ENCODE results near the gene LRRN2. TPM values are rescaled to one million over a fixed set of nuclear protein-coding genes. Genes with fewer than 3 reads are reported as not detected.
A peak's percentile ranks its signal among the peaks of the same experiment; 100 is the strongest.

The LRRN2 gene
- total and polyA plus RNA-seq, 9 donors = 0.23 to 9.7 (median 3.7) TPM

- no peak for TF ChIP-seq POLR2A (IDR thresholded peaks at IDR 0.05)
- TF ChIP-seq EP300 (IDR thresholded peaks at IDR 0.05) = no peak
- TF ChIP-seq, protein P1, sequence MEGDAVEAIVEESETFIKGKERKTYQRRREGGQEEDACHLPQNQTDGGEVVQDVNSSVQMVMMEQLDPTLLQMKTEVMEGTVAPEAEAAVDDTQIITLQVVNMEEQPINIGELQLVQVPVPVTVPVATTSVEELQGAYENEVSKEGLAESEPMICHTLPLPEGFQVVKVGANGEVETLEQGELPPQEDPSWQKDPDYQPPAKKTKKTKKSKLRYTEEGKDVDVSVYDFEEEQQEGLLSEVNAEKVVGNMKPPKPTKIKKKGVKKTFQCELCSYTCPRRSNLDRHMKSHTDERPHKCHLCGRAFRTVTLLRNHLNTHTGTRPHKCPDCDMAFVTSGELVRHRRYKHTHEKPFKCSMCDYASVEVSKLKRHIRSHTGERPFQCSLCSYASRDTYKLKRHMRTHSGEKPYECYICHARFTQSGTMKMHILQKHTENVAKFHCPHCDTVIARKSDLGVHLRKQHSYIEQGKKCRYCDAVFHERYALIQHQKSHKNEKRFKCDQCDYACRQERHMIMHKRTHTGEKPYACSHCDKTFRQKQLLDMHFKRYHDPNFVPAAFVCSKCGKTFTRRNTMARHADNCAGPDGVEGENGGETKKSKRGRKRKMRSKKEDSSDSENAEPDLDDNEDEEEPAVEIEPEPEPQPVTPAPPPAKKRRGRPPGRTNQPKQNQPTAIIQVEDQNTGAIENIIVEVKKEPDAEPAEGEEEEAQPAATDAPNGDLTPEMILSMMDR (IDR thresholded peaks at IDR 0.05) = no peak
- H3K4me1 ChIP-seq (ENCODE audit: insufficient read depth) = no peaks in the 10 kb centered on the region
- no peak for DNase-seq
- H3K9me3 ChIP-seq = no peaks in the 10 kb centered on the region
- intact Hi-C loops (cut with DNase I) = no loop called here
- H3K27me3 ChIP-seq = no peaks in the 10 kb centered on the region
- no peaks in the 10 kb centered on the region for H3K36me3 ChIP-seq
- no peak overlapping the region for H3K27ac ChIP-seq
- H3K4me3 ChIP-seq = no peak overlapping the region
Measured at GRCh38 chr1:204662530-204662929, 23.0 kb downstream of the LRRN2 start.

GRCh38 chr1:204660509-204660908, 25.0 kb downstream of the LRRN2 start:
- Histone ChIP-seq H3K9me3 (no peaks in the 10 kb centered on the region), H3K27ac (no peak overlapping the region), H3K4me1 (ENCODE audit: insufficient read depth) (no peaks in the 10 kb centered on the region), H3K27me3 (no peaks in the 10 kb centered on the region), H3K36me3 (no peaks in the 10 kb centered on the region), H3K4me3 (no peak overlapping the region)
- intact Hi-C loops (cut with DNase I) = no loop called here
- 57 to 71% (median 63%) methylated on average over 3 of the region's 3 CpGs for WGBS, 3 donors
- DNase-seq = peak in 1 of 5 donors; percentile 48
- no peak for TF ChIP-seq POLR2A (IDR thresholded peaks at IDR 0.05)
- TF ChIP-seq, protein P1 (IDR thresholded peaks at IDR 0.05) = no peak
- TF ChIP-seq EP300 (IDR thresholded peaks at IDR 0.05) = no peak

DNA sequence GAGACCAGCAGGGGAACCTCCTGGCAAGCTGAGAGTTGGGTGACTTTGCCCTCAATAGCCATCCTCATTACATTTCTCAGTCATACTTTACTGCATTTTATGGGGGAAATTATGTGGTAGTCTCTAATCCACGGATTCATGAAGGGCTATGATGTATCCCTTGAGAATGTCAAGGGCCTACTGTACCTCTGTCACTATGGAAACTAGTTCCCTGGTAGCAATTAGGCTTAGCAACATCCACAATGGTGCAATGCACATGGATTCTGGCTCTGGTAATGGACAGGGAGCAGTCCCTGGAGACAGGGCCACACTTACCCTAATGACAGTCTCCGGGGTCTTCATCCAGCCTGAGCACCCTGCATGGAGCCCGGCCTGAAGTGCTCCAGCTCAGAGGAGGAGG, 26.5 kb downstream of the LRRN2 start:
- H3K27me3 ChIP-seq = no peaks in the 10 kb centered on the region
- DNase-seq = no peak
- intact Hi-C loops (cut with DNase I) = no loop called here
- no peaks in the 10 kb centered on the region for H3K36me3 ChIP-seq
- no peaks in the 10 kb centered on the region for H3K4me1 ChIP-seq (ENCODE audit: insufficient read depth)
- no peaks in the 10 kb centered on the region for H3K9me3 ChIP-seq
- TF ChIP-seq EP300 (IDR thresholded peaks at IDR 0.05) = no peak
- H3K4me3 ChIP-seq = no peak overlapping the region
- no peak overlapping the region for H3K27ac ChIP-seq
- 88 to 92% (median 91%) methylated on average over 3 of the region's 3 CpGs for WGBS, 3 donors

DNA sequence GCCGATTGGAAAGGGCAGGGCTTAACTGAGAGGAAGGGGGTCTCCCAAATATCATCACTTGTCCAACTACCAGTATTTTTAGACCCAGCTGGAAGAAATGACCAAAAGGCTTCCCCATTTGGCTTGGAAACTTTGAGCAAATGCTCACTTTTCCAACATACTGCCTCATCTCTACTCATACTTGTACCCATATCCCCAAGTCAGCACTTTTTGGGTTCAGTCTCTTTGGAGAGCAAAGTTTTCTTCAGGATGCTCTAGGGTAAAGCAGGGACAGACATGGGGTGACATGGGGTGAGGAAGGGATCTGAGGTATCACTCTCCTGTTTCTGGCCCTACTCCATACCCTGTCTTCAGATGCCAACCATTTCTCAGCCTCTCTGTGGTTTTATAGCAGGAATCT, 27.2 kb downstream of the LRRN2 start:
- 89 to 100% (median 92%) methylated on average over 1 of the region's 1 CpG for WGBS, 3 donors
- intact Hi-C loops (cut with DNase I) = no loop called here

DNA sequence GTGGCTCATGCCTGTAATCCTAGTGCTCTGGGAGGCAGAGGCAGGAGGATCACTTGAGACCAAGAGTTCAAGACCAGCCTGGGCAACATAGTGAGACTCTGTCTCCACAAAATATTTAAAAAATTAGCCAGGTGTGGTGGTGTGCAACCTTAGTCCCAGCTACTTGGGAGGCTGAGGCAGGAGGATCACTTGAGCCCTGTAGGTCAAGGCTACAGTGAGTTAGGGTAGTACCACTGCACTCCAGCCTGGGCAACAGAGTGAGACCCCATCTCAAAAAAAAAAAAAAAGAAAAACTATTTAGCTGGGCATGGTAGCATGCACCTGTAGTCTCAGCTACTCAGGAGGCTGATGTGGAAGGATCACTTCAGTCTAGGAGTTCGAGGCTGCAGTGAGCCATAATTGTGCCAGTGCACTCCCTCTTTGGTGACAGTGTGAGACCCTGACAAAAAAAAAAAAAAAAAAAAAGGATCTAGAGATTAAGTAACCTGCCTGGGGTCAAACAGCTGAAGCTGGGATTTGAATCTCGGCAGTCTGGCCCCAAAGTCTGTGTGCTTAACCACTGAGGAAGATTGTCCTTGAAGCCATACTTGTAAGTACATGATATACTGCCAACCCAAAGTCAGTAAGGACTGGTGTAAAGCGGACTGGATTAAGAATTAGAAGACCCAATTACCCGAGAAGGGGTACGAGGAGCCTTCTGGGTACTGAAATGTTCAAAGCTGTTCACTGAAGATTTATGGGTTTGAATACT, 31.8 kb downstream of the LRRN2 start:
- intact Hi-C loops (cut with DNase I) = no loop called here
- no peak for DNase-seq
- no peaks in the 10 kb centered on the region for H3K27me3 ChIP-seq
- WGBS, 3 donors = 91 to 92% (median 92%) methylated on average over 5 of the region's 5 CpGs
- H3K36me3 ChIP-seq = no peaks in the 10 kb centered on the region
- H3K4me3 ChIP-seq = no peak overlapping the region
- TF ChIP-seq POLR2A (IDR thresholded peaks at IDR 0.05) (no peak), EP300 (IDR thresholded peaks at IDR 0.05) (no peak)
- TF ChIP-seq, protein P1 (IDR thresholded peaks at IDR 0.05) = no peak
- H3K4me1 ChIP-seq (ENCODE audit: insufficient read depth) = no peaks in the 10 kb centered on the region
- no peak overlapping the region for H3K27ac ChIP-seq
- H3K9me3 ChIP-seq = no peaks in the 10 kb centered on the region

More for the DNA sequence above, 27.2 kb downstream of the LRRN2 start:
- Histone ChIP-seq H3K27ac (no peak overlapping the region), H3K4me3 (no peak overlapping the region), H3K36me3 (no peaks in the 10 kb centered on the region), H3K9me3 (no peaks in the 10 kb centered on the region), H3K4me1 (ENCODE audit: insufficient read depth) (no peaks in the 10 kb centered on the region), H3K27me3 (no peaks in the 10 kb centered on the region)
- DNase-seq = no peak
- TF ChIP-seq POLR2A (IDR thresholded peaks at IDR 0.05) (no peak), EP300 (IDR thresholded peaks at IDR 0.05) (no peak)
- TF ChIP-seq, protein P1 (IDR thresholded peaks at IDR 0.05) = no peak
